MCF 10A (cell line): ENCODE data around the gene ADAD2. TPM values are rescaled to one million over a fixed set of nuclear protein-coding genes. Genes with fewer than 3 reads are reported as not detected.
A peak's percentile ranks its signal among the peaks of the same experiment; 100 is the strongest.
"Not testable (repeated sequence)": the region's sequence is repeated elsewhere in the genome, so short reads cannot be mapped to it uniquely, and the experiment has no call there.

ENCODE experiments used
- BruUV-seq: library from RNA; stranded (reverse); fragments of 400-500 nt; replicated peaks from 2 replicates; lab custom pipeline; 2021; lab: Mats Ljungman, UMichigan
- CTCF ChIA-PET: fragments of 300-600 bp; sonication (Branson Sonifier 250); formaldehyde crosslinking; extraction: SDS; loops from one replicate; lab custom pipeline; 2021; ENCODE audit warnings: antibody characterized with exemption, inconsistent platforms; lab: Yijun Ruan, JAX
- POLR2A ChIA-PET: fragments of 300-600, 350-650 bp; sonication (Branson Sonifier 250); formaldehyde crosslinking; extraction: SDS; loops from one replicate; lab custom pipeline; 2020; ENCODE audit warnings: antibody characterized with exemption, inconsistent platforms; lab: Yijun Ruan, JAX
- DNase-seq: peaks from one replicate; pipeline ENCODE4 v3.0.0-alpha.2; 2018; ENCODE audit not compliant: unreplicated experiment
- H3K27ac Mint-ChIP-seq: one replicate; pipeline ENCODE4 v1.8.0; 2022; ENCODE audit warnings: mild to moderate bottlenecking, low read depth, mixed read lengths; ENCODE audit not compliant: unreplicated experiment
- H3K27me3 Mint-ChIP-seq: one replicate; pipeline ENCODE4 v1.8.0; 2022; ENCODE audit warnings: mixed read lengths; ENCODE audit not compliant: insufficient read depth, unreplicated experiment
- H3K36me3 Mint-ChIP-seq: one replicate; pipeline ENCODE4 v1.8.0; 2022; ENCODE audit warnings: mild to moderate bottlenecking, moderate library complexity, mixed read lengths; ENCODE audit not compliant: insufficient read depth, unreplicated experiment
- H3K4me1 Mint-ChIP-seq: one replicate; pipeline ENCODE4 v1.8.0; 2022; ENCODE audit warnings: mixed read lengths; ENCODE audit not compliant: insufficient read depth, unreplicated experiment
- H3K4me3 Mint-ChIP-seq: one replicate; pipeline ENCODE4 v1.8.0; 2022; ENCODE audit warnings: mild to moderate bottlenecking, moderate library complexity, mixed read lengths; ENCODE audit not compliant: unreplicated experiment
- H3K9me3 Mint-ChIP-seq: one replicate; pipeline ENCODE4 v1.8.0; 2022; ENCODE audit warnings: mixed read lengths; ENCODE audit not compliant: unreplicated experiment
- intact Hi-C: fragments of 100-400 bp; cut with micrococcal nuclease; formaldehyde crosslinking; loops from 2 replicates; pipeline ENCODE4 v1.14.1; 2022
- total RNA-seq: library from RNA; stranded (reverse); gene quantifications from 2 replicates; pipeline ENCODE4 v1.2.3, GENCODE V29; 2022
- TF ChIP-seq, protein P1 (sequence below): fragments of 200-600 bp; IDR thresholded peaks from one replicate; pipeline ENCODE4 v1.8.0; 2022; ENCODE audit warnings: antibody characterized with exemption, mild to moderate bottlenecking; ENCODE audit not compliant: unreplicated experiment

Gene ADAD2
- total RNA-seq, 1 experiment from 2014 or later, result not detected

GRCh38 chr16:84212154-84212553, 21.2 kb downstream of the ADAD2 start:
- H3K4me1 Mint-ChIP-seq, result peaks cover 10% of the 10 kb centered on the region
- peaks cover 5% of the 10 kb centered on the region for H3K27me3 Mint-ChIP-seq
- no peak for DNase-seq
- no peaks in the 10 kb centered on the region for H3K9me3 Mint-ChIP-seq
- no peaks in the 10 kb centered on the region for H3K36me3 Mint-ChIP-seq
- intact Hi-C loops, result no loop called here
- H3K4me3 Mint-ChIP-seq, result no peak overlapping the region
- ChIA-PET CTCF (no interaction called here), POLR2A (no interaction called here)
- BruUV-seq, result no TSS peak
- H3K27ac Mint-ChIP-seq, result no peak overlapping the region
- TF ChIP-seq, protein P1, sequence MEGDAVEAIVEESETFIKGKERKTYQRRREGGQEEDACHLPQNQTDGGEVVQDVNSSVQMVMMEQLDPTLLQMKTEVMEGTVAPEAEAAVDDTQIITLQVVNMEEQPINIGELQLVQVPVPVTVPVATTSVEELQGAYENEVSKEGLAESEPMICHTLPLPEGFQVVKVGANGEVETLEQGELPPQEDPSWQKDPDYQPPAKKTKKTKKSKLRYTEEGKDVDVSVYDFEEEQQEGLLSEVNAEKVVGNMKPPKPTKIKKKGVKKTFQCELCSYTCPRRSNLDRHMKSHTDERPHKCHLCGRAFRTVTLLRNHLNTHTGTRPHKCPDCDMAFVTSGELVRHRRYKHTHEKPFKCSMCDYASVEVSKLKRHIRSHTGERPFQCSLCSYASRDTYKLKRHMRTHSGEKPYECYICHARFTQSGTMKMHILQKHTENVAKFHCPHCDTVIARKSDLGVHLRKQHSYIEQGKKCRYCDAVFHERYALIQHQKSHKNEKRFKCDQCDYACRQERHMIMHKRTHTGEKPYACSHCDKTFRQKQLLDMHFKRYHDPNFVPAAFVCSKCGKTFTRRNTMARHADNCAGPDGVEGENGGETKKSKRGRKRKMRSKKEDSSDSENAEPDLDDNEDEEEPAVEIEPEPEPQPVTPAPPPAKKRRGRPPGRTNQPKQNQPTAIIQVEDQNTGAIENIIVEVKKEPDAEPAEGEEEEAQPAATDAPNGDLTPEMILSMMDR, result no peak

DNA sequence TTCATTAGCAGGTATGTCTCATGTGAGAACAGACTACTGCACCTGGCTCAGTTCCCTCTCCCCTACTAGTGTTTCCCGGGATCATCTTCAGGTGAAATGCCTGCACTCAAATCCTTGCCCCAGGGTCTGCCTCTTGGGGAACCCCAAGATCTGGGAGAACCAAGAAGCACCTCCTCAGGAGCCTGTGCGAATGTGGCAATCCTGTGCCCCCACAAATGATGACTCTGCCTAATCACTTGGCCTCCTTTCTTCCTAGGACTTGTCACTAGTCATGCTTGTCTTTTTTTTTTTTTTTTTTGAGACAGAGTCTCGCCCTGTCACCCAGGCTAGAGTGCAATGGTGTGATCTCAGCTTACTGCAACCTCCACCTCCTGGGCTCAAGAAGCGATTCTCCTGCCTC, 21.7 kb downstream of the ADAD2 start:
- Mint-ChIP-seq H3K9me3 (no peaks in the 10 kb centered on the region), H3K27me3 (peaks cover 10% of the 10 kb centered on the region), H3K4me1 (peaks cover 10% of the 10 kb centered on the region), H3K27ac (no peak overlapping the region), H3K36me3 (no peaks in the 10 kb centered on the region), H3K4me3 (no peak overlapping the region)
- ChIA-PET POLR2A (no interaction called here), CTCF (no interaction called here)
- no TSS peak for BruUV-seq
- TF ChIP-seq, protein P1, result no peak
- DNase-seq, result peak; percentile 14
- intact Hi-C loops, result no loop called here

DNA sequence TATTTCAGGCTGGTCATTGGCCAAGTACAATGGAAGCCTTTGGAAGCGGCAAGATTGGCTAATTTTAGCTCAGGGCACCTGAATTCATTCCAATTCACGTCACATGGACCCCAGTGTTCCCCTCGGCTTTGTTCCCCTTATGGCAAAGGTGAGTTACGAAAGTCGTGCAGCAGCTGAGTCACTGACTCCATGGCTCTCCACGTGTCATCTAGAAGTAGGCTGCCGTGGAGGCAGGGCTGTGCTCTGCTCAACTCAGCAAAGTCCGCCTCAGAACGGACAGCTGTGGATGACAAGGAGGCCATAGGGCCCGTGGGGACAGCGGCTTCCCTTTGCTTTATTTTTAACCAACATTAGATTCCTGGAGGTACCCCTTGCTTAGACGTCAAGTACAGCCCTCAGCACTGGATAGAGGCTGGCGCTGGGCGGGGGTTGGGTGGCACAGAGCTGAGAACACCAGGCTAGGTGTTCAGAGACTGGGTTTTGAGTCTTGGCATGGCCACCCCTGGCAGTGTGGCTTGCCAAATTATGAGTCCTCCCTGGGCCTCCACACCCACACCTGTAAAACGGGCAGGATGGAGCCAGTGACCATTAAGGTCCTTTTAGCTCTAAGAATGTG, 23.6 kb downstream of the ADAD2 start:
- peak; percentile 96 for DNase-seq
- BruUV-seq, result no TSS peak
- Mint-ChIP-seq H3K4me3 (no peak overlapping the region), H3K4me1 (peaks cover 10% of the 10 kb centered on the region), H3K27ac (no peak overlapping the region), H3K9me3 (no peaks in the 10 kb centered on the region), H3K27me3 (peaks cover 24% of the 10 kb centered on the region), H3K36me3 (no peaks in the 10 kb centered on the region)
- ChIA-PET CTCF (interaction anchor here (0.6 kb wide), 1 partner anchor 28 kb away, joined by 3 read pairs; the partner anchor contains the start of gene TAF1C), POLR2A (interaction anchor here (0.6 kb wide), 1 partner anchor 291 kb away, joined by 3 read pairs; no protein-coding TSS in a partner anchor)
- TF ChIP-seq, protein P1, result no peak
- intact Hi-C loops, result no loop called here

DNA sequence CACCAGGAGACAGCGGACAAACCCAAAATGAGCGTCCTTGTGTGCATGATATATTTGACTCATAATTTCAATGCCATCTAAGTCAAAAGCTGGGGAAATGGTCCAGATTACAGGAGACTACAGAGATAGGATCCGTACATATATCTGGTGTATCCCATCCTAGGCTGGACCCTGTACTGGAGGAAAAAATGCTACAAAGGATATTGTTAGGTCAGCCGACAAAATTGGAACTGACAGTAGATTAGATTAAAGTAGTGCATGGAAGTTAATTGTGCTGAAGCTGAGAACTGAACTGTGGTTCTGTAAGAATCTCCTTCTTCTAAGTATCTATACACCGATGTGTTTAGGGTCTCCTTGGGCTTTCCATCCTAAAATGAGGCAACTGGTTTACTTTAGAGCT, 24.6 kb downstream of the ADAD2 start:
- no peak for DNase-seq
- intact Hi-C loops, result no loop called here
- peaks cover 24% of the 10 kb centered on the region for H3K27me3 Mint-ChIP-seq
- TF ChIP-seq, protein P1, result no peak
- no peak overlapping the region for H3K27ac Mint-ChIP-seq
- H3K4me1 Mint-ChIP-seq, result peaks cover 10% of the 10 kb centered on the region
- CTCF ChIA-PET, result no interaction called here
- H3K9me3 Mint-ChIP-seq, result no peaks in the 10 kb centered on the region
- POLR2A ChIA-PET, result interaction anchor here (0.8 kb wide), 1 partner anchor 14 kb away, joined by 3 read pairs; no protein-coding TSS in a partner anchor
- no TSS peak for BruUV-seq
- H3K4me3 Mint-ChIP-seq, result no peak overlapping the region
- H3K36me3 Mint-ChIP-seq, result no peaks in the 10 kb centered on the region

GRCh38 chr16:84216144-84216543, 25.2 kb downstream of the ADAD2 start:
- Mint-ChIP-seq H3K4me1 (peaks cover 10% of the 10 kb centered on the region), H3K27me3 (peaks cover 24% of the 10 kb centered on the region)
- CTCF ChIA-PET, H3K36me3 Mint-ChIP-seq, H3K27ac Mint-ChIP-seq, DNase-seq, H3K4me3 Mint-ChIP-seq, H3K9me3 Mint-ChIP-seq, BruUV-seq, intact Hi-C loops: not testable (repeated sequence)
- POLR2A ChIA-PET, result interaction anchor here (0.8 kb wide), 1 partner anchor 15 kb away, joined by 3 read pairs; no protein-coding TSS in a partner anchor
